ENCODE results near the gene RDH13. TPM values are rescaled to one million over a fixed set of nuclear protein-coding genes. Genes with fewer than 3 reads are reported as not detected.

Gene RDH13
- total and polyA plus RNA-seq, 4 donors = 8.9 to 11.7 (median 9.5) TPM

DNA sequence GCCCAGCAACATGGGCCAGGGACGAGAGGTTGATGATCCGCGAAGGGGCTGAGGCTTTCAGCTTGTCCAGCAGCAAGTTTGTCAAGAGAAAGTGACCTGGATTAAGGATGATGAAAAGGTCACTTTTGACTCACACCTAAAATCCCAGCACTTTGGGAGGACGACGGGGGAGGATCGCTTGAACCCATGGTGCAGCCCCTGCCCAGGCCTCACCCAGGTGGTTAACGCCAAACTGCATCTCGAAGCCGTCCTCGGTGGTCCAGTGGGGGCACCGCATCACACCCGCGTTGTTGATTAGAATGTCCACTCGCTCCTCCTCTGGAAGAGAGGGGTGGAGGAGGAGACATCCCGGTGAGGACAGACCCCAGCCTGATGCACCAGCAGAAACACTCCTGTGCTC is 14.5 kb downstream of the RDH13 start (continued):
- TF ChIP-seq GABPA (IDR thresholded peaks at IDR 0.05 in 1 of 2, conservative IDR thresholded peaks at IDR 0.05 in 1 of 2) (no peak), SP1 (IDR thresholded peaks at IDR 0.05) (no peak), HNF4A (conservative IDR thresholded peaks at IDR 0.05) (no peak)

DNA sequence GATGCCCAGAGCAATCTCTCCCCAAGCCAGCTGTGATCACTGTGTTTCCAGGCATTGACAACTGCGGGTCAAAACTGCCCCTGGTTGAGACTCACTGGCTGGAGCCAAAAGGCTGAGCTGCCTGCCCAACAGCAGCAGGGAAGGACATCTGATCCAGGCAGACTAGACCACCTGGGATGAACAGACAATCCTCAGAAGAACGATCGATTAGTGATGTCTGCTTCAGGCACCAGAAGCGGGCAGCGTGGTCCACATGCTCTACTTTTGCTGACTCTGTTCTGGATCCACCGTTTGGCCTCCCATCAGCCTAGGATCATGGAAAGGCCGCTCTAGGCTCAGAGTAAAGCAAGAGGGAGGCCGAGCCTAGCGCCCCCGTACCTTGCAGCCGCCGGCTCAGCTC is 15.0 kb downstream of the RDH13 start:
- H3K4me1 ChIP-seq (ENCODE audit: control insufficient read depth in 4 of 4, insufficient read depth in 4 of 4, low read length in 3 of 4) = no peaks in the 10 kb centered on the region
- H3K27ac ChIP-seq (ENCODE audit: low read depth in 1 of 2, low read length in 2 of 2) = no peak overlapping the region
- TF ChIP-seq GABPA (IDR thresholded peaks at IDR 0.05 in 1 of 2, conservative IDR thresholded peaks at IDR 0.05 in 1 of 2) (no peak), HNF4A (conservative IDR thresholded peaks at IDR 0.05) (no peak), NR2F2 (IDR thresholded peaks at IDR 0.05) (no peak)
- no peak for DNase-seq (ENCODE audit: low spot score)
- peaks cover 19 to 57% (median 36%) of the 10 kb centered on the region in 4 donors for H3K36me3 ChIP-seq (ENCODE audit: control insufficient read depth in 4 of 4, insufficient read depth in 3 of 4, low read depth in 1 of 4, low read length in 3 of 4)
- H3K9me3 ChIP-seq (ENCODE audit: control insufficient read depth in 4 of 4, low read length in 3 of 4) = no peaks in the 10 kb centered on the region
- H3K9ac ChIP-seq (ENCODE audit: low read depth in 1 of 2, low read length in 2 of 2) = no peak overlapping the region
- no peaks in the 10 kb centered on the region for H3K27me3 ChIP-seq (ENCODE audit: control insufficient read depth in 4 of 4, insufficient read depth in 4 of 4, low read length in 3 of 4)
- no peak overlapping the region for H3K4me3 ChIP-seq (ENCODE audit: low read depth in 1 of 3, low read length in 3 of 3)
- 95% methylated on average over 12 of the region's 12 CpGs for WGBS

DNA sequence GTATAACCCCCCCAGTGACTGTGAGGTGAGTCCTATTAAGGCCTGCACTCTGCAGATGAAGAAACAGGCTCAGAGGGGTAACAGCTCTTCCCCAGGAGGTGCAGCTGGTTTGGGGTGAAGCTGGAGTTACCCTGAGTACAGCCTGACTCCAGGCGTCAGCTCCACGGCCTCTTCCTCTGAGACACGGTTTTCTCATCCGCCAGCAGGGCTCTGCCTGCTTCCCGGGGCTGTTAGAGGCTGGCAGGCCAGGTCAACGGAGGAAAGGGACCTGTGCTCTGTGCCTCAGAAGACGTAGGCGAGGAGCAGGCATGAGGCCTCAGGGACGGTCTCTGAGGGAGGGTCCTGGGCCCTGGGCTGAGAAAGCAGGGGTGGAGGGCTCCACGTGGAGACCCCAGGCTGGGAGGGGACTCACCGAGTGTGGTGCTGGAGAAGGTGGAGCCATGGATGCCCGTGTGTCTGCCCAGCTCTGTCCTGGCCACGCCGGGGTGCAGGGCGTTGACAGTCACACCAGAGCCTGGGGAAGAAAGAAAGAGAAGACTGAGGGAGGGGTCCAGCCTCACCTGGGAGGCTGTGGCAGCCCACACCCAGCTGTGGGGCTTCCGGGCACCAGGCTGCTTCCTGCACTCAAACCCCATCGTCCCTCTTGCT is 15.8 kb downstream of the RDH13 start:
- no peaks in the 10 kb centered on the region for H3K27me3 ChIP-seq (ENCODE audit: control insufficient read depth in 4 of 4, insufficient read depth in 4 of 4, low read length in 3 of 4)
- no peak for DNase-seq (ENCODE audit: low spot score)
- no peak overlapping the region for H3K4me3 ChIP-seq (ENCODE audit: low read depth in 1 of 3, low read length in 3 of 3)
- 94% methylated on average over 17 of the region's 17 CpGs for WGBS
- peaks cover 19 to 61% (median 36%) of the 10 kb centered on the region in 4 donors for H3K36me3 ChIP-seq (ENCODE audit: control insufficient read depth in 4 of 4, insufficient read depth in 3 of 4, low read depth in 1 of 4, low read length in 3 of 4)
- no peak overlapping the region for H3K27ac ChIP-seq (ENCODE audit: low read depth in 1 of 2, low read length in 2 of 2)
- no peaks in the 10 kb centered on the region for H3K4me1 ChIP-seq (ENCODE audit: control insufficient read depth in 4 of 4, insufficient read depth in 4 of 4, low read length in 3 of 4)
- H3K9ac ChIP-seq (ENCODE audit: low read depth in 1 of 2, low read length in 2 of 2) = no peak overlapping the region
- TF ChIP-seq JUND (IDR thresholded peaks at IDR 0.05) (no peak), FOXA1 (IDR thresholded peaks at IDR 0.05) (no peak), HNF4A (conservative IDR thresholded peaks at IDR 0.05) (no peak), RXRA (IDR thresholded peaks at IDR 0.05) (no peak), RAD21 (IDR thresholded peaks at IDR 0.05) (no peak), NR2F2 (IDR thresholded peaks at IDR 0.05) (no peak)
- TF ChIP-seq, protein P1, sequence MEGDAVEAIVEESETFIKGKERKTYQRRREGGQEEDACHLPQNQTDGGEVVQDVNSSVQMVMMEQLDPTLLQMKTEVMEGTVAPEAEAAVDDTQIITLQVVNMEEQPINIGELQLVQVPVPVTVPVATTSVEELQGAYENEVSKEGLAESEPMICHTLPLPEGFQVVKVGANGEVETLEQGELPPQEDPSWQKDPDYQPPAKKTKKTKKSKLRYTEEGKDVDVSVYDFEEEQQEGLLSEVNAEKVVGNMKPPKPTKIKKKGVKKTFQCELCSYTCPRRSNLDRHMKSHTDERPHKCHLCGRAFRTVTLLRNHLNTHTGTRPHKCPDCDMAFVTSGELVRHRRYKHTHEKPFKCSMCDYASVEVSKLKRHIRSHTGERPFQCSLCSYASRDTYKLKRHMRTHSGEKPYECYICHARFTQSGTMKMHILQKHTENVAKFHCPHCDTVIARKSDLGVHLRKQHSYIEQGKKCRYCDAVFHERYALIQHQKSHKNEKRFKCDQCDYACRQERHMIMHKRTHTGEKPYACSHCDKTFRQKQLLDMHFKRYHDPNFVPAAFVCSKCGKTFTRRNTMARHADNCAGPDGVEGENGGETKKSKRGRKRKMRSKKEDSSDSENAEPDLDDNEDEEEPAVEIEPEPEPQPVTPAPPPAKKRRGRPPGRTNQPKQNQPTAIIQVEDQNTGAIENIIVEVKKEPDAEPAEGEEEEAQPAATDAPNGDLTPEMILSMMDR (IDR thresholded peaks at IDR 0.05; ENCODE audit: low read depth, low read length, missing input control) = no peak
- TF ChIP-seq, protein P2, sequence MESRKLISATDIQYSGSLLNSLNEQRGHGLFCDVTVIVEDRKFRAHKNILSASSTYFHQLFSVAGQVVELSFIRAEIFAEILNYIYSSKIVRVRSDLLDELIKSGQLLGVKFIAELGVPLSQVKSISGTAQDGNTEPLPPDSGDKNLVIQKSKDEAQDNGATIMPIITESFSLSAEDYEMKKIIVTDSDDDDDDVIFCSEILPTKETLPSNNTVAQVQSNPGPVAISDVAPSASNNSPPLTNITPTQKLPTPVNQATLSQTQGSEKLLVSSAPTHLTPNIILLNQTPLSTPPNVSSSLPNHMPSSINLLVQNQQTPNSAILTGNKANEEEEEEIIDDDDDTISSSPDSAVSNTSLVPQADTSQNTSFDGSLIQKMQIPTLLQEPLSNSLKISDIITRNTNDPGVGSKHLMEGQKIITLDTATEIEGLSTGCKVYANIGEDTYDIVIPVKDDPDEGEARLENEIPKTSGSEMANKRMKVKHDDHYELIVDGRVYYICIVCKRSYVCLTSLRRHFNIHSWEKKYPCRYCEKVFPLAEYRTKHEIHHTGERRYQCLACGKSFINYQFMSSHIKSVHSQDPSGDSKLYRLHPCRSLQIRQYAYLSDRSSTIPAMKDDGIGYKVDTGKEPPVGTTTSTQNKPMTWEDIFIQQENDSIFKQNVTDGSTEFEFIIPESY (IDR thresholded peaks at IDR 0.05) = no peak
- TF ChIP-seq, protein P3, sequence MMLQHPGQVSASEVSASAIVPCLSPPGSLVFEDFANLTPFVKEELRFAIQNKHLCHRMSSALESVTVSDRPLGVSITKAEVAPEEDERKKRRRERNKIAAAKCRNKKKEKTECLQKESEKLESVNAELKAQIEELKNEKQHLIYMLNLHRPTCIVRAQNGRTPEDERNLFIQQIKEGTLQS (IDR thresholded peaks at IDR 0.05) = no peak
- no peaks in the 10 kb centered on the region for H3K9me3 ChIP-seq (ENCODE audit: control insufficient read depth in 4 of 4, low read length in 3 of 4)
